Caco-2 (cell line): Measurements from ENCODE around the gene RASGRF2. TPM values are rescaled to one million over a fixed set of nuclear protein-coding genes. Genes with fewer than 3 reads are reported as not detected.

Experiments
- BruUV-seq: library from RNA; stranded (reverse); fragments of 400-500 nt; replicated peaks from 2 replicates; lab custom pipeline; 2021; lab: Mats Ljungman, UMichigan
- CTCF ChIA-PET: fragments of 300-600 bp; sonication (Branson Sonifier 250); formaldehyde crosslinking; loops from one replicate; lab custom pipeline; 2022; ENCODE audit warnings: antibody characterized with exemption; lab: Charles Lee
- POLR2A ChIA-PET: fragments of 300-600 bp; sonication (Branson Sonifier 250); formaldehyde crosslinking; loops from one replicate; lab custom pipeline; 2022; ENCODE audit warnings: antibody characterized with exemption; lab: Charles Lee
- DNase-seq, 2 experiments: peaks; one replicate each; pipeline versions ENCODE4 v3.0.0 to v3.0.0-alpha.2; 2020 to 2022
- H3K27me3 ChIP-seq: replicated peaks from 2 replicates; pipeline ENCODE4 v1.6.0; 2011; ENCODE audit warnings: low read length; ENCODE audit not compliant: control insufficient read depth, insufficient read depth
- H3K36me3 ChIP-seq: 2 replicates; pipeline ENCODE4 v1.5.1; 2011; ENCODE audit warnings: low read length; ENCODE audit not compliant: control insufficient read depth, insufficient read depth
- H3K4me1 ChIP-seq: fragments of 250-450 bp; sonication (Bioruptor Pico); 2 replicates; pipeline ENCODE4 v1.5.1; 2020; ENCODE audit warnings: mild to moderate bottlenecking
- H3K4me3 ChIP-seq: 2 replicates; pipeline ENCODE4 v1.5.1; 2011; ENCODE audit warnings: low read depth, mild to moderate bottlenecking, control low read depth, low read length
- H3K9me3 ChIP-seq: fragments of 250-450 bp; sonication (Bioruptor Pico); 2 replicates; pipeline ENCODE4 v1.5.1; 2020; ENCODE audit warnings: mild to moderate bottlenecking, moderate library complexity
- H3K27ac Mint-ChIP-seq: one replicate; pipeline ENCODE4 v1.8.0; 2022; ENCODE audit warnings: mixed read lengths; ENCODE audit not compliant: unreplicated experiment
- H3K27me3 Mint-ChIP-seq: one replicate; pipeline ENCODE4 v1.8.0; 2022; ENCODE audit warnings: mixed read lengths; ENCODE audit not compliant: insufficient read depth, unreplicated experiment
- H3K36me3 Mint-ChIP-seq: one replicate; pipeline ENCODE4 v1.8.0; 2022; ENCODE audit warnings: mild to moderate bottlenecking, mixed read lengths; ENCODE audit not compliant: insufficient read depth, unreplicated experiment
- H3K4me1 Mint-ChIP-seq: one replicate; pipeline ENCODE4 v1.8.0; 2022; ENCODE audit warnings: low read depth, mixed read lengths; ENCODE audit not compliant: unreplicated experiment
- H3K4me3 Mint-ChIP-seq: one replicate; pipeline ENCODE4 v1.8.0; 2022; ENCODE audit warnings: mild to moderate bottlenecking, moderate library complexity, mixed read lengths; ENCODE audit not compliant: unreplicated experiment
- H3K9me3 Mint-ChIP-seq: one replicate; pipeline ENCODE4 v1.8.0; 2022; ENCODE audit warnings: mixed read lengths; ENCODE audit not compliant: unreplicated experiment
- CTCF ChIP-seq, 2 experiments: fragments of 200-600 bp in 1 of 2; IDR thresholded peaks; 1 replicate in 1 of 2; 2 replicates in 1 of 2; pipeline versions ENCODE4 v1.5.1 to v1.8.0; 2011 to 2022; ENCODE audit warnings: antibody characterized with exemption in 1 of 2, control low read depth in 1 of 2, inconsistent platforms in 1 of 2, low read depth in 1 of 2, low read length in 1 of 2, mild to moderate bottlenecking in 1 of 2, moderate library complexity in 1 of 2; ENCODE audit not compliant: insufficient read depth in 1 of 2, severe bottlenecking in 1 of 2, unreplicated experiment in 1 of 2
- intact Hi-C: fragments of 100-400 bp; cut with micrococcal nuclease; formaldehyde crosslinking; loops from one replicate; pipeline ENCODE4 v1.10.0; 2022; ENCODE audit not compliant: unreplicated experiment
- total RNA-seq: library from RNA; stranded (reverse); gene quantifications from 2 replicates; pipeline ENCODE4 v1.2.3, GENCODE V29; 2022

Gene RASGRF2
- total RNA-seq, 1 experiment from 2014 or later = 23.1 TPM

GRCh38 chr5:80961376-80962281 is 1.5 kb downstream of the RASGRF2 start:
- no peak for TF ChIP-seq CTCF (IDR thresholded peaks at IDR 0.05; ENCODE audit: insufficient read depth in 1 of 2, low read depth in 1 of 2, low read length in 1 of 2, severe bottlenecking in 1 of 2, unreplicated experiment in 1 of 2)
- H3K9me3 ChIP-seq = no peaks in the 10 kb centered on the region
- H3K36me3 Mint-ChIP-seq = no peaks in the 10 kb centered on the region
- ChIA-PET POLR2A (no interaction called here), CTCF (no interaction called here)
- peak in 1 of 2 experiments; percentile 25 for DNase-seq
- H3K36me3 ChIP-seq = no peaks in the 10 kb centered on the region
- H3K4me3 Mint-ChIP-seq = peak overlapping the region; percentile 78
- H3K27me3 Mint-ChIP-seq = peaks cover 3% of the 10 kb centered on the region
- H3K9me3 Mint-ChIP-seq = no peaks in the 10 kb centered on the region
- H3K27ac Mint-ChIP-seq = peak overlapping the region; percentile 48
- peaks cover 39% of the 10 kb centered on the region for H3K4me1 ChIP-seq
- no peaks in the 10 kb centered on the region for H3K27me3 ChIP-seq
- peaks cover 13% of the 10 kb centered on the region for H3K4me1 Mint-ChIP-seq
- TSS peak; percentile 24 for BruUV-seq
- peak overlapping the region; percentile 78 for H3K4me3 ChIP-seq
- intact Hi-C loops = loop anchor here (1.0 to 10.0 kb wide), 6 partner anchors 61 to 337 kb away; no protein-coding TSS in a partner anchor

GRCh38 chr5:80962630-80963520 is 2.7 kb downstream of the RASGRF2 start:
- peak overlapping the region; percentile 17 for H3K4me3 Mint-ChIP-seq
- H3K4me1 ChIP-seq = peaks cover 36% of the 10 kb centered on the region
- intact Hi-C loops = loop anchor here (5.0 to 10.0 kb wide), 3 partner anchors 59 to 248 kb away; no protein-coding TSS in a partner anchor
- H3K4me1 Mint-ChIP-seq = peaks cover 13% of the 10 kb centered on the region
- H3K36me3 ChIP-seq = no peaks in the 10 kb centered on the region
- no peaks in the 10 kb centered on the region for H3K36me3 Mint-ChIP-seq
- no peaks in the 10 kb centered on the region for H3K27me3 ChIP-seq
- H3K27ac Mint-ChIP-seq = no peak overlapping the region
- no peak for DNase-seq
- ChIA-PET CTCF (no interaction called here), POLR2A (no interaction called here)
- H3K9me3 Mint-ChIP-seq = no peaks in the 10 kb centered on the region
- H3K27me3 Mint-ChIP-seq = peaks cover 3% of the 10 kb centered on the region
- BruUV-seq = no TSS peak
- TF ChIP-seq CTCF (IDR thresholded peaks at IDR 0.05; ENCODE audit: insufficient read depth in 1 of 2, low read depth in 1 of 2, low read length in 1 of 2, severe bottlenecking in 1 of 2, unreplicated experiment in 1 of 2) = no peak
- no peaks in the 10 kb centered on the region for H3K9me3 ChIP-seq
- H3K4me3 ChIP-seq = no peak overlapping the region

- peaks cover 3% of the 10 kb centered on the region for H3K27me3 Mint-ChIP-seq
- Histone ChIP-seq H3K9me3 (no peaks in the 10 kb centered on the region), H3K4me3 (no peak overlapping the region), H3K36me3 (no peaks in the 10 kb centered on the region), H3K27me3 (no peaks in the 10 kb centered on the region), H3K4me1 (peaks cover 36% of the 10 kb centered on the region)
- BruUV-seq = no TSS peak
- intact Hi-C loops = loop anchor here (5.0 to 10.0 kb wide), 3 partner anchors 59 to 249 kb away; no protein-coding TSS in a partner anchor
- peaks cover 13% of the 10 kb centered on the region for H3K4me1 Mint-ChIP-seq
- no peaks in the 10 kb centered on the region for H3K36me3 Mint-ChIP-seq
- no peak overlapping the region for H3K4me3 Mint-ChIP-seq
- no peak overlapping the region for H3K27ac Mint-ChIP-seq
- POLR2A ChIA-PET = no interaction called here
- H3K9me3 Mint-ChIP-seq = no peaks in the 10 kb centered on the region
- DNase-seq = no peak
- CTCF ChIA-PET = no interaction called here
- TF ChIP-seq CTCF (IDR thresholded peaks at IDR 0.05; ENCODE audit: insufficient read depth in 1 of 2, low read depth in 1 of 2, low read length in 1 of 2, severe bottlenecking in 1 of 2, unreplicated experiment in 1 of 2) = no peak
These were observed 3.3 kb downstream of the RASGRF2 start for GRCh38 chr5:80963521-80963895.
